Endothelial cell of umbilical vein (primary cell): ENCODE measurements around the gene ITPKB. TPM values are rescaled to one million over a fixed set of nuclear protein-coding genes. Genes with fewer than 3 reads are reported as not detected.

Experiments
- BruUV-seq: library from RNA; stranded (reverse); fragments of 400-500 nt; replicated peaks from 2 replicates; lab custom pipeline; 2021; lab: Mats Ljungman, UMichigan
- CTCF ChIA-PET: fragments of 300-600, 350-600 bp; sonication (Branson Sonifier 250); formaldehyde crosslinking; loops from one replicate; lab custom pipeline; 2021; ENCODE audit warnings: antibody characterized with exemption, inconsistent platforms; lab: Charles Lee
- POLR2A ChIA-PET: fragments of 300-600, 350-600 bp; sonication (Branson Sonifier 250); formaldehyde crosslinking; loops from one replicate; lab custom pipeline; 2021; ENCODE audit warnings: antibody characterized with exemption, inconsistent platforms; lab: Charles Lee
- DNase-seq: peaks from one replicate; pipeline ENCODE4 v3.0.0-alpha.2; 2011; ENCODE audit warnings: low read depth, low spot score
- FAIRE-seq: peaks from 2 replicates; lab custom pipeline; 2011; peaks lifted over from hg19 to GRCh38; lab: Jason Lieb, UNC
- H2AFZ ChIP-seq: 2 replicates; pipeline ENCODE4 v1.6.0; 2012; ENCODE audit warnings: low read depth, low read length, control low read depth, inconsistent platforms
- H3K27ac ChIP-seq: 2 replicates; pipeline ENCODE4 v1.5.1; 2011; ENCODE audit warnings: low read depth, mild to moderate bottlenecking, control low read depth, low read length, moderate library complexity; ENCODE audit not compliant: insufficient read depth
- H3K27me3 ChIP-seq, 2 experiments: 2 replicates each; pipeline versions ENCODE4 v1.6.0 to v1.6.1; 2011; ENCODE audit warnings: low read length in 2 of 2, mixed read lengths in 1 of 2; ENCODE audit not compliant: control insufficient read depth in 2 of 2, insufficient read depth in 2 of 2
- H3K36me3 ChIP-seq, 2 experiments: 2 replicates in 1 of 2; 3 replicates in 1 of 2; pipeline ENCODE4 v1.5.1; 2011; ENCODE audit warnings: low read length in 2 of 2, mild to moderate bottlenecking in 1 of 2, moderate library complexity in 1 of 2; ENCODE audit not compliant: control insufficient read depth in 2 of 2, insufficient read depth in 2 of 2; ENCODE audit errors: extremely low read depth in 1 of 2
- H3K4me1 ChIP-seq: 3 replicates; pipeline ENCODE4 v1.5.1; 2011; ENCODE audit warnings: mild to moderate bottlenecking, low read length; ENCODE audit not compliant: control insufficient read depth, insufficient read depth; ENCODE audit errors: extremely low read depth
- H3K4me2 ChIP-seq: 2 replicates; pipeline ENCODE4 v1.6.1; 2011; ENCODE audit warnings: low read length, control low read depth, mixed read lengths; ENCODE audit not compliant: insufficient read depth
- H3K4me3 ChIP-seq, 3 experiments: fragments of 200-600 bp in 1 of 3; sonication (generic), shearing (Covaris generic) in 1 of 3; replicated peaks in 1 of 3; 2 replicates each; pipeline ENCODE4 v1.5.1; 2011 to 2016; ENCODE audit warnings: control low read depth in 3 of 3, low read length in 3 of 3, mild to moderate bottlenecking in 2 of 3, inconsistent platforms in 1 of 3, low read depth in 1 of 3, moderate library complexity in 1 of 3; ENCODE audit not compliant: insufficient read depth in 1 of 3
- H3K79me2 ChIP-seq: 2 replicates; pipeline ENCODE4 v1.6.0; 2012; ENCODE audit warnings: low read length, inconsistent platforms; ENCODE audit not compliant: control insufficient read depth, insufficient read depth
- H3K9ac ChIP-seq: replicated peaks from 2 replicates; pipeline ENCODE3; 2011; ENCODE audit warnings: low read length, control low read depth; ENCODE audit not compliant: insufficient read depth; ENCODE audit errors: extremely low read depth
- H3K9me1 ChIP-seq: replicated peaks from 3 replicates; pipeline ENCODE4 v1.6.0; 2011; ENCODE audit warnings: mild to moderate bottlenecking, low read length; ENCODE audit not compliant: control insufficient read depth, insufficient read depth; ENCODE audit errors: extremely low read depth
- H3K9me3 ChIP-seq: replicated peaks from 2 replicates; pipeline ENCODE4 v1.5.1; 2012; ENCODE audit warnings: low read length, inconsistent platforms; ENCODE audit not compliant: control insufficient read depth, insufficient read depth
- H4K20me1 ChIP-seq: replicated peaks from 2 replicates; pipeline ENCODE3; 2011; ENCODE audit warnings: mild to moderate bottlenecking, low read length; ENCODE audit not compliant: control insufficient read depth, insufficient read depth; ENCODE audit errors: extremely low read depth
- CTCF ChIP-seq, 2 donors: IDR thresholded peaks; 1 replicate in 1 of 2; 2 replicates in 1 of 2; pipeline ENCODE4 v1.5.1; 2011; ENCODE audit warnings: low read length in 2 of 2, mild to moderate bottlenecking in 2 of 2, moderate library complexity in 2 of 2, control low read depth in 1 of 2, inconsistent platforms in 1 of 2, low read depth in 1 of 2; ENCODE audit not compliant: insufficient read depth in 1 of 2; ENCODE audit errors: extremely low read depth in 1 of 2
- EZH2 ChIP-seq: IDR thresholded peaks from 2 replicates; pipeline ENCODE4 v1.6.1; 2012; ENCODE audit warnings: borderline replicate concordance, low read depth, mild to moderate bottlenecking, moderate library complexity, low read length, inconsistent platforms; ENCODE audit not compliant: severe bottlenecking
- FOS ChIP-seq: IDR thresholded peaks from 2 replicates; pipeline ENCODE4 v1.6.1; 2011; ENCODE audit warnings: mild to moderate bottlenecking, low read length, moderate library complexity, borderline replicate concordance; ENCODE audit not compliant: insufficient read depth
- GATA2 ChIP-seq: IDR thresholded peaks from 2 replicates; pipeline ENCODE4 v1.7.0; 2011; ENCODE audit warnings: low read depth, mild to moderate bottlenecking, moderate library complexity, mixed read lengths, low read length; ENCODE audit not compliant: insufficient read length, insufficient read depth
- JUN ChIP-seq: IDR thresholded peaks from 2 replicates; pipeline ENCODE4 v1.6.1; 2011; ENCODE audit warnings: borderline replicate concordance, low read depth; ENCODE audit not compliant: insufficient read length, insufficient read depth
- MAX ChIP-seq: IDR thresholded peaks from 2 replicates; pipeline ENCODE4 v1.6.1; 2011; ENCODE audit not compliant: insufficient read depth, insufficient read length
- MYC ChIP-seq: IDR thresholded peaks from one replicate; pipeline ENCODE4 v1.6.1; 2011; ENCODE audit warnings: mild to moderate bottlenecking, low read depth, low read length
- POLR2A ChIP-seq: IDR thresholded peaks from 2 replicates; pipeline ENCODE4 v1.6.1; 2012; ENCODE audit warnings: low read depth, mild to moderate bottlenecking, control low read depth, low read length
- POLR2AphosphoS5 ChIP-seq: IDR thresholded peaks from 2 replicates; pipeline ENCODE4 v1.6.1; 2012; ENCODE audit warnings: low read depth, mild to moderate bottlenecking, control low read depth, low read length, moderate library complexity; ENCODE audit not compliant: insufficient read depth
- dilution Hi-C: fragments of 300-500 bp; cut with MboI; formaldehyde crosslinking; loops from one replicate; pipeline ENCODE4 v1.15.0; 2019; ENCODE audit warnings: low sequenced_read_pairs; ENCODE audit not compliant: extremely low pct_ligation_motif_present
- intact Hi-C: fragments of 100-400 bp; cut with micrococcal nuclease; formaldehyde crosslinking; loops from one replicate; pipeline ENCODE4 v1.10.0; 2022
- polyA plus RNA-seq, 4 experiments: library from polyadenylated mRNA; depleted of rRNA in 3 of 4; stranded (reverse) in 3 of 4; unstranded in 1 of 4; fragments of >200 nt; gene quantifications; 2 replicates each; pipeline versions ENCODE4 v1.2.1 to v1.2.3, GENCODE V29; 2011 to 2012; ENCODE audit warnings: missing spikeins in 1 of 4
- total RNA-seq: library from RNA; stranded (reverse); gene quantifications from 2 replicates; pipeline ENCODE4 v1.2.3, GENCODE V29; 2021

The ITPKB gene
- total and polyA plus RNA-seq, 2 donors (not counting 3 experiments of a cell fraction or from before 2014, with no cell fraction given), result 7.7 to 34.8 TPM

GRCh38 chr1:226723657-226724532 is 15.2 kb downstream of the ITPKB start:
- ChIA-PET CTCF (interaction anchor here (0.5 to 0.7 kb wide), 2 partner anchors 10 to 125 kb away, joined by 3 read pairs; no protein-coding TSS in a partner anchor), POLR2A (no interaction called here)
- Histone ChIP-seq H3K27me3 (no peaks in the 10 kb centered on the region), H3K79me2 (peaks cover 7% of the 10 kb centered on the region), H3K4me2 (no peak overlapping the region), H4K20me1 (no peaks in the 10 kb centered on the region), H3K9me1 (no peaks in the 10 kb centered on the region), H2AFZ (no peak overlapping the region), H3K36me3 (peaks cover 0 to 3% of the 10 kb centered on the region in 2 experiments), H3K4me3 (no peak overlapping the region), H3K9me3 (no peaks in the 10 kb centered on the region), H3K4me1 (peaks cover 10% of the 10 kb centered on the region), H3K27ac (no peak overlapping the region), H3K9ac (no peak overlapping the region)
- intact Hi-C loops, result loop anchor here (1.0 kb wide), 1 partner anchor 34 kb away; no protein-coding TSS in a partner anchor
- BruUV-seq, result no TSS peak
- dilution Hi-C loops, result no loop called here
- FAIRE-seq (peak; percentile 82), DNase-seq (peak; percentile 74)
- no peak for TF ChIP-seq EZH2

- dilution Hi-C loops (no loop called here), intact Hi-C loops (loop anchor here (1.0 kb wide), 1 partner anchor 33 kb away; no protein-coding TSS in a partner anchor)
- Histone ChIP-seq H3K4me3 (no peak overlapping the region), H3K27me3 (no peaks in the 10 kb centered on the region), H4K20me1 (no peaks in the 10 kb centered on the region), H3K9me1 (no peaks in the 10 kb centered on the region), H2AFZ (no peak overlapping the region), H3K9me3 (no peaks in the 10 kb centered on the region), H3K4me2 (no peak overlapping the region), H3K9ac (no peak overlapping the region), H3K36me3 (no peaks in the 10 kb centered on the region), H3K27ac (no peak overlapping the region), H3K4me1 (peaks cover 10% of the 10 kb centered on the region), H3K79me2 (peaks cover 5% of the 10 kb centered on the region)
- ChIA-PET CTCF (interaction anchor here (0.5 to 0.7 kb wide), 2 partner anchors 9 to 125 kb away, joined by 3 read pairs; no protein-coding TSS in a partner anchor), POLR2A (no interaction called here)
- no peak for FAIRE-seq
- no peak for TF ChIP-seq GATA2
- no peak for TF ChIP-seq JUN
- no peak for TF ChIP-seq MYC
- no peak for TF ChIP-seq FOS
- TF ChIP-seq POLR2A, result no peak
- TF ChIP-seq MAX, result no peak
- no peak for TF ChIP-seq CTCF (IDR thresholded peaks at IDR 0.05; ENCODE audit: extremely low read depth in 1 of 2, insufficient read depth in 1 of 2, low read depth in 1 of 2, low read length in 2 of 2)
- TF ChIP-seq POLR2AphosphoS5, result no peak
- TF ChIP-seq EZH2, result no peak
- no TSS peak for BruUV-seq
- no peak for DNase-seq
Measured at GRCh38 chr1:226722901-226723656, 16.0 kb downstream of the ITPKB start.
